ENCODE measurements around the gene PMPCB.
"Not testable (repeated sequence)": the region's sequence is repeated elsewhere in the genome, so short reads cannot be mapped to it uniquely, and the experiment has no call there.

Gene PMPCB

GRCh38 chr7:103296901-103297836 lies at the start of gene PMPCB:
PMPCB (plus strand) TSS chr7:103297435; CDS start chr7:103297460, 25 bp downstream.
- peak; percentile 91 for DNase-seq (ENCODE audit: low read depth)
- peak within 1 kb of the TSS; percentile 81 for H3K4me3 ChIP-seq (ENCODE audit: low read length)
- peak; percentile 93 for TF ChIP-seq CTCF (IDR thresholded peaks at IDR 0.05; ENCODE audit: insufficient read depth, low read depth, low read length, missing control alignments)

- H3K4me3 ChIP-seq (ENCODE audit: low read length); DNase-seq (ENCODE audit: low read depth): not testable (repeated sequence)
These were observed 43.3 kb upstream of the PMPCB start for GRCh38 chr7:103253699-103254506.

GRCh38 chr7:103264054-103264453 lies 33.2 kb upstream of the PMPCB start:
- DNase-seq (ENCODE audit: low read depth); H3K4me3 ChIP-seq (ENCODE audit: low read length): not testable (repeated sequence)

GRCh38 chr7:103266229-103266628 lies 31.0 kb upstream of the PMPCB start:
- H3K4me3 ChIP-seq (ENCODE audit: low read length); DNase-seq (ENCODE audit: low read depth): not testable (repeated sequence)

GRCh38 chr7:103273374-103273773 lies 23.9 kb upstream of the PMPCB start:
- not testable (repeated sequence) for H3K4me3 ChIP-seq (ENCODE audit: low read length); DNase-seq (ENCODE audit: low read depth)

GRCh38 chr7:103274867-103275266 lies 22.4 kb upstream of the PMPCB start:
- DNase-seq (ENCODE audit: low read depth); H3K4me3 ChIP-seq (ENCODE audit: low read length): not testable (repeated sequence)

- H3K4me3 ChIP-seq (ENCODE audit: low read length); DNase-seq (ENCODE audit: low read depth): not testable (repeated sequence)
These were observed 19.0 kb upstream of the PMPCB start for GRCh38 chr7:103278195-103278594.

GRCh38 chr7:103279636-103279962 lies 17.6 kb upstream of the PMPCB start:
- peak overlapping the region; percentile 41 for H3K4me3 ChIP-seq (ENCODE audit: low read length)
- DNase-seq (ENCODE audit: low read depth): not testable (repeated sequence)

GRCh38 chr7:103279963-103280802 lies 17.1 kb upstream of the PMPCB start:
- peak; percentile 34 for DNase-seq (ENCODE audit: low read depth)

GRCh38 chr7:103280803-103281155 lies 16.5 kb upstream of the PMPCB start:
- not testable (repeated sequence) for DNase-seq (ENCODE audit: low read depth)
- H3K4me3 ChIP-seq (ENCODE audit: low read length): peak overlapping the region; percentile 41

More at GRCh38 chr7:103279963-103280802, 17.1 kb upstream of the PMPCB start:
- peak overlapping the region; percentile 41 for H3K4me3 ChIP-seq (ENCODE audit: low read length)

GRCh38 chr7:103282802-103283427 lies 14.3 kb upstream of the PMPCB start:
- H3K4me3 ChIP-seq (ENCODE audit: low read length); DNase-seq (ENCODE audit: low read depth): not testable (repeated sequence)

GRCh38 chr7:103292122-103292521 lies 5.1 kb upstream of the PMPCB start:
- H3K4me3 ChIP-seq (ENCODE audit: low read length): no peak overlapping the region
- no peak for DNase-seq (ENCODE audit: low read depth)
- no peak for TF ChIP-seq CTCF (IDR thresholded peaks at IDR 0.05; ENCODE audit: insufficient read depth, low read depth, low read length, missing control alignments)

All from epithelial cell of esophagus (primary cell).